ENCODE data around the gene CREM.
"Not testable (repeated sequence)": the region's sequence is repeated elsewhere in the genome, so short reads cannot be mapped to it uniquely, and the experiment has no call there.

The CREM gene

GRCh38 chr10:35126530-35127288, at the start of gene CREM:
CREM (plus strand) TSS chr10:35126846; CDS start chr10:35137836, 10,990 bp downstream.
- peak; percentile 87 for DNase-seq

DNA sequence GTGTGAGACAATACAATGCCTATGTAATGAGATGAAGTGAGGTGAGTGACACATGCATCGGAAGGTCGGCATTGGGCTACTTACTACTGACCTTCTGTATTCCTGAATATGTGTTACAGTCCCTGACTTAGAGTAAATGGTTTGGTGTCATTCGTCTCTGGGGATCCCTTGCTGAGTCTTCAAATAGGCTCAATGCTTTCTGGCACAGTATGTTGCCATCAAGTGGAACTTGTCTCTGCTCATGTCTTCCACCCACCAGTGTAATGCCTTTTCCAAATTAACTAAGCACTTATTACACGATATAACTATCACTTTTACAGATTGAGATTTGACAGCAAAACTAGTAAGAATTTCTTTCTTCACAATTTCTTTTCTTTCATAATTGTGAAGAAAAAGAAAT, 47.4 kb upstream of the CREM start:
- DNase-seq: no peak

GRCh38 chr10:35079763-35080162, 46.9 kb upstream of the CREM start:
- DNase-seq: no peak

- not testable (repeated sequence) for DNase-seq
These were observed 46.4 kb upstream of the CREM start for GRCh38 chr10:35080261-35080660.

DNA sequence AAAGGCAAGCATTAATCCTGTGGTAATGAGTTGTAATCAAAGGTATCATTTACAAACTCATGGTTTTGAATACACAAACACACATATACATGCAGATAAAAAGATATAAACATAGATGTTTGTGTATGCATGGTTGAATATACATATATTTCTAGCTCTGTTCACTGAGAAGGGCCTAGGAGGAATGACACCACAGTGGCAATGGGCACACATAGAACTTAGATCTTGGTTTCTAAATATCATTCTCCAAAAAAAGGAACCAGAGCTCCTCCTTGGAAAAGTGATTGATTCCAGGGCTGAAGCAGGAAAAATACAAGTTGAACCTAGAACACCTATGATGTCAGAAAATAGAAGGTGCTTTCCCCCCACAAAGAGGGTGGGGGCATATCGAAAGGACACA, 43.4 kb upstream of the CREM start:
- DNase-seq: no peak

- peak; percentile 23 for DNase-seq
These were observed 37.0 kb upstream of the CREM start for GRCh38 chr10:35089611-35090161.

GRCh38 chr10:35090162-35090954, 36.3 kb upstream of the CREM start, which contains the start of gene CUL2:
CUL2 (minus strand) TSS chr10:35090341; CDS start chr10:35071317, 19,024 bp downstream.
- DNase-seq: peak; percentile 85

DNA sequence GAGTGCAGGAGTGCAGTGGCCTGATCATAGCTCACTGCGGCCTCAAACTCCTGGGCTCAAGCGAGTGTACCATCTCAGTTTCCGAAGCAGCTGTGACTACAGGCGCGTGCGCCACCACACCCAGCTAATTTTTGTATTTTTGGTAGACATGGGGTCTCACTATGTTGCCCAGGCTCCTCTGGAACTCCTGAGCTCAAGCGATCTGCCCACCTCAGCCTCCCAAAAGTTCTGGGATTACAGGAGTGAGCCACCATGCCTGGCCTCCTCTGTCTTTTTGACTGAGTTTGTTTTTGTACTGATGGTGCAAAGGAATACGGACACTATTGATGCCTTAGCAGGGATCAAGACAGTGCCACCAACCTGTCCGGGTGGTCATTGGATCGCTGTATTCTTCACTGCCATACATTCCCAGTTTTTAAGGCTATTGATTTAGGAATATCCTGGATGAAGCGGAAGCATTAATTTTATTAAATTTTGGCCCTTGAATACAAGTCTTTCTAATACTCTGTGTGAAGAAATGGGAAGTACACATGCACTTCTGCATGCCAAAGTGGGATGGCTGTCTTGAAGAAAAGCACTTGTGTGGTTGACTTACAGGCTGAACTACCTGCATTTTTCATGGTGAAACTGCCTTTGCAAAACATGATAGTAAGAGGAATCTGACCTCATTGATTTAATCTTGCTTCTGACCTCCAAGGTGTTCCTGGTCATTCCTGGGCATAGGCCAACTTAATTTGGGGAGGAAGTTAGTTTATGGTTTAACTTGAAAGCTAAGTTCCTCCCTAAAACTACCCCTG, 34.5 kb upstream of the CREM start:
- DNase-seq: no peak

GRCh38 chr10:35092851-35093250, 33.8 kb upstream of the CREM start:
- DNase-seq: no peak

DNA sequence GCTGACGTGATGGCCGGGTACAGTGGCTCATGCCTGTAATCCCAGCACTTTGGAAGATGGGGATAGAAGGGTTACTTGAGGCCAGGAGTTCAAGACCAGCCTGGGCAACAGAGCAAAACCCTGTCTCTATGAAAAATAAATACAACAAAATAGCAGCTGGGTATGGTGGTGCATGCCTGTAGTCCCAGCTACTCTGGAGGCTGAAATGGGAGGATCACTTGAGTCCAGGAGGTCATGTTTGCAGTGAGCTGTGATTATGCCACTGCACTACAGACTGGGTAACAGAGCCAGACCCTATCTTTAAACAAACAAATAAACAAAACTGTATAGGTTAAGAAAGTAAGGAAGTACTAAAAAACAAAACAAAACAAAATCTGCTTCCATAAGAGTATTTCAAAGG, 30.3 kb upstream of the CREM start:
- peak; percentile 29 for DNase-seq

- no peak for DNase-seq
These were observed 29.1 kb upstream of the CREM start for GRCh38 chr10:35097510-35097909.

- no peak for DNase-seq
These were observed 22.8 kb upstream of the CREM start for GRCh38 chr10:35103882-35104281.

- DNase-seq: no peak
These were observed 14.1 kb upstream of the CREM start for GRCh38 chr10:35112571-35112970.

- no peak for DNase-seq
These were observed 7.3 kb upstream of the CREM start for GRCh38 chr10:35119378-35119777.

- DNase-seq: no peak
These were observed 2.1 kb upstream of the CREM start for GRCh38 chr10:35124540-35124939.

DNA sequence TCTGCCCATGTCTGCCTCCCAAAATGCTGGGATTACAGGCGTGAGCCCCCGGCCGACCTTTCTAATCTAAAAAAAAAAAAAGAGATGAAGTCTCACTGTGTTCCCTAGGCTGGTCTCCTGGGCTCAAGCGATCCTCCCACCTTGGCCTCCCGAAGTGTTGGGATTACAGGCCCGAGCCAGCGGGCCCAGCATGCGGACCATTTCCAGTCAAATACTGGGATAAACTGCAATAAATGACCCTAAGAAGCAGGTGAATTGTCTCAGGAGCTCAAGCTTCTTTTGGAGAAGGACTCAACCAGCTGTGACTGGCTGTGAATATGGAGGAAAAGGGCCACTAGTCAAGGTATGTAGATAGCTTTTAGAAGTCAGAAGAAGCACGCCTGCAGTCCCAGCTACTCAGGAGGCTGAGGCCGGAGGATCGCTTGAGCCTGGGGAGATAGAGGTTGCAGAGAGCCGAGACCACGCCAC, 550 bp upstream of the CREM start:
- no peak for DNase-seq

DNA sequence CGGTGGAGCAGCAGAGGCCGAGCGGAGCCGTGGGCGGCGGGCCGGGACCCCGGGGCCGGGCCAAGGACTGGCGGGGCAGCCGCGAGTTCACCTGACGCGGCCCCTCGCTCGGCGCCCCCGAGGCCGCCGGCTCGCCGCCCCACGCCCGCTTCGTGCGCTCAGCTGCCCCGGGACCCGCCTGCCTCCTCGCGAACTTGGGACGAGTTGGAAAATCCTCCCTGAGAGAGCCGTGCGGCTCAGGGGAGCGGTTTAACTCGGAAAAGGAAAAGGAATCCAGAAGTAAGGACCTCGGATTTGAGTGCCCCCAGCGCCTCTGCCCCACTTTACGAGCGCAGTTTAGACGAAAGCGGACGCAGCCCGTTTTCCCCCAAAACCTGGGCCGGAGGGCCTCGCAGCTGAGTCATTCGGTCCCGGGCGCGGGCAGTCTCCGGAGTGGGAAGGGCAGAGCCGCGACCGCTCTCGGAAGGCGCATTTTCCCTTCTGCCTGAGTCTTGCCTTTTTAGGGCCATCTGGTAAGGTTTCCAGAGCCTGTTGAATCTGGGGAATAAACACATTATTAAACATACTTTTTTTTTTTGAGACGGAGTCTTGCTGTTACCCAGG, 744 bp downstream of the CREM start:
- peak; percentile 13 for DNase-seq

DNA sequence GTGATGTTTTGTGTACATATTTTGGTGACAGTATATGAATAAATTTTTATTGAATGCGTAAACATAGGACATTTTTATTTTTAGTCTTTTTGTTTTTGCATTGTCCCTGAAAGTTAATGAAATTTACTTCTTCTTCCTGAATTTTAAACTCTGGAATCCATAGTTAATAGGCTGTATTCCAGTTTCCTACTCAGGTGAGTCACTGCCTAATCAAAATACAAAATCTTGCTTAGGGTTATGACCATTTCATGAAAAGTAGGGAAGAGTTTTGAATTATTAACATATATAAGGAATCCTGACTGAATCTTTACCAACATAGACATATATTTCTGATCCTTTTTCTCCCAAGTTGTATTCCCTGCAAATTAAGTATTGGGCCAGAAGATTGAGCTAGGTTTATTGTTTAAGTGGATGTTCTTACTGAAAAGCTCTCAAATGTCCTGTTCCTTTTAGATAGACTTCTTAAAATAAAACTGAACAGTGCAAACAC, 2.6 kb downstream of the CREM start:
- DNase-seq: no peak

GRCh38 chr10:35130663-35131062, 4.0 kb downstream of the CREM start:
- peak; percentile 6 for DNase-seq

- DNase-seq: no peak
These were observed 6.1 kb downstream of the CREM start for GRCh38 chr10:35132727-35133126.

DNA sequence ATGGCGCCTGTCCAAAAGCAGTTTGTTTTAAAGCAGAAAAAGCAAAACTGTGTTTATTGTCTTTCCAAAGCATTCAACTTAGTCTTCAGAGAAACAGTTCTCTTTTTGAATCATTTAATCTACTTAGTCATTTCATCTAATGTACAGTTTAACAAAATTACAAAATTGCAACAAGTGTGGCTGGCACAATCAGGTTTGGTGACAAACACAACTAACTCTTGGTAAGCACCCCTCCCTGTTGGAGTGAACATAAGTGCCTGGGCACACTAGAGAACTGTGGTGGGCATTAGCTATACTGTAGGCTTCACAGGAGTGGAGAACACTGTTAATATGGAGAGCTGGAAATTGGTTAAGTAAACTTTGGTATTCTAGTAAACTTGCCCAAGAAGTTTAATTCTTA, 6.9 kb downstream of the CREM start:
- DNase-seq: no peak

DNA sequence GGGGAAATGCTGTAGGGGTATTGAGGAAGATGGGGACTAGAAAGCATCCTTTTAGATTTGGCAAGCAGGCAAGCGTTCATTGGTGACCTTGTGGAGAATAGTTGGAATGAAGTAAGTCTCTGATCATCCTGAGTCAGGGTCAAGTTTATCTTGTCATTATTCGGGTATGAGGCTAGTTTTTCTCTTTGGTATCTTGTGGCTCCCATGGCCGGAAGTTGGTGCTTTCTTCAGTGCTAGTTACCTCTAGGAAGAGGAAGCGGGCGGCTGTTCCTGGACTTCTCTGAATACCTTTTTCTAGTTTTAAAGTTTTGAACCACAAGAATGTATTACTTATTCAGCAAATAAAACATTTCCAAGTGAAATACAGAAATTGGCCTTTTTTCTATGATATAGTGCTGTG, 9.2 kb downstream of the CREM start:
- DNase-seq: no peak
